ENCODE measurements around the gene SLC39A13.

DNA sequence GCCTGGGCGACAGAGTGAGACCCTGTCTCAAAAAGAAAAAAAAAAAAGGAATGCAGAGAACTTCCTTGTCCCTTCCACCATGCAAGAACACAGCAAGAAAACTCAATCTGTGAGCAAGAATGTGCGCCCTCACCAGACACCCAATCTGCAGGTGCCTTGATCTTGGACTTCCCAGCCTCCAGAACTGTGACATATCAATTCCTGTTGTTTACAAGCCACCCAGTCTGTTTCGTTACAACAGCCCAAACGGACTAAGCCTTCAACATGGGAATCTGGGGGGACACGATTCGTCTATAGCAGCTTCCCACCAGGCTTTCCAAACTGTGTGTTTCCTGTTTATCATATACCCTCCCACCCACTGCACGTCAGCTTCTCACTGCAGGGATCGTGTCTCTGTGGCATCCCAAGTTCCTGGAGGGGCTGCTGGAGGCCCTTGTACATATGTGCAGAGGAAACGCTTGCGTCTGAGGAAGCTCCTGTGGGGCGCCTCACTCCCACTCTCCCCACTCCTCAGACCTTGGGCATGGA, 28.9 kb downstream of the SLC39A13 start:
- TF ChIP-seq POLR2A (IDR thresholded peaks at IDR 0.05): no peak
- TF ChIP-seq, protein P1, sequence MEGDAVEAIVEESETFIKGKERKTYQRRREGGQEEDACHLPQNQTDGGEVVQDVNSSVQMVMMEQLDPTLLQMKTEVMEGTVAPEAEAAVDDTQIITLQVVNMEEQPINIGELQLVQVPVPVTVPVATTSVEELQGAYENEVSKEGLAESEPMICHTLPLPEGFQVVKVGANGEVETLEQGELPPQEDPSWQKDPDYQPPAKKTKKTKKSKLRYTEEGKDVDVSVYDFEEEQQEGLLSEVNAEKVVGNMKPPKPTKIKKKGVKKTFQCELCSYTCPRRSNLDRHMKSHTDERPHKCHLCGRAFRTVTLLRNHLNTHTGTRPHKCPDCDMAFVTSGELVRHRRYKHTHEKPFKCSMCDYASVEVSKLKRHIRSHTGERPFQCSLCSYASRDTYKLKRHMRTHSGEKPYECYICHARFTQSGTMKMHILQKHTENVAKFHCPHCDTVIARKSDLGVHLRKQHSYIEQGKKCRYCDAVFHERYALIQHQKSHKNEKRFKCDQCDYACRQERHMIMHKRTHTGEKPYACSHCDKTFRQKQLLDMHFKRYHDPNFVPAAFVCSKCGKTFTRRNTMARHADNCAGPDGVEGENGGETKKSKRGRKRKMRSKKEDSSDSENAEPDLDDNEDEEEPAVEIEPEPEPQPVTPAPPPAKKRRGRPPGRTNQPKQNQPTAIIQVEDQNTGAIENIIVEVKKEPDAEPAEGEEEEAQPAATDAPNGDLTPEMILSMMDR (IDR thresholded peaks at IDR 0.05): no peak

Data from vagina (tissue), 2 donors.